Panc1 (cell line): Measurements from ENCODE around the gene CAV3. TPM values are rescaled to one million over a fixed set of nuclear protein-coding genes. Genes with fewer than 3 reads are reported as not detected.

Source experiments
- ATAC-seq: fragments of 200-7000 bp; cut with Tn5 transposase; 2 replicates; pipeline ENCODE4 v1.9.1; 2020; ENCODE audit warnings: mild to moderate bottlenecking, moderate library complexity
- BruUV-seq: library from RNA; stranded (reverse); fragments of 400-500 nt; replicated peaks from 2 replicates; lab custom pipeline; 2021; lab: Mats Ljungman, UMichigan
- CTCF ChIA-PET: fragments of 300-600 bp; sonication (Branson Sonifier 250); formaldehyde crosslinking; loops from one replicate; lab custom pipeline; 2022; ENCODE audit warnings: antibody characterized with exemption; lab: Charles Lee
- POLR2A ChIA-PET: fragments of 300-600 bp; sonication (Branson Sonifier 250); formaldehyde crosslinking; loops from one replicate; lab custom pipeline; 2022; ENCODE audit warnings: antibody characterized with exemption; lab: Charles Lee
- DNase-seq: peaks from one replicate; pipeline ENCODE4 v3.0.0-alpha.2; 2010; ENCODE audit warnings: low read depth, low spot score
- H3K27ac ChIP-seq: 2 replicates; pipeline ENCODE4 v1.5.1; 2011; ENCODE audit warnings: mild to moderate bottlenecking, low read length, inconsistent platforms
- H3K27me3 ChIP-seq: fragments of 200-500 bp; sonication (Bioruptor generic); 2 replicates; pipeline ENCODE4 v1.6.0; 2014; ENCODE audit warnings: low read length, inconsistent platforms; ENCODE audit not compliant: control insufficient read depth, insufficient read depth
- H3K36me3 ChIP-seq: fragments of 200-500 bp; sonication (Bioruptor generic); 2 replicates; pipeline ENCODE4 v1.5.1; 2014; ENCODE audit warnings: inconsistent platforms, mild to moderate bottlenecking, low read length, moderate library complexity; ENCODE audit not compliant: control insufficient read depth, insufficient read depth
- H3K4me1 ChIP-seq: 2 replicates; pipeline ENCODE4 v1.5.1; 2011; ENCODE audit warnings: inconsistent platforms, mild to moderate bottlenecking, low read length, moderate library complexity; ENCODE audit not compliant: control insufficient read depth, insufficient read depth
- H3K4me3 ChIP-seq, 2 experiments: 2 replicates each; pipeline ENCODE4 v1.5.1; 2011 to 2012; ENCODE audit warnings: low read depth in 2 of 2, low read length in 2 of 2, mild to moderate bottlenecking in 2 of 2, inconsistent platforms in 1 of 2, moderate library complexity in 1 of 2
- H3K9me3 ChIP-seq: fragments of 200-500 bp; sonication (Bioruptor generic); 2 replicates; pipeline ENCODE4 v1.5.1; 2014; ENCODE audit warnings: low read depth, mild to moderate bottlenecking, inconsistent platforms, low read length, moderate library complexity; ENCODE audit not compliant: control insufficient read depth, insufficient read depth
- POLR2AphosphoS5 ChIP-seq: IDR thresholded peaks from 2 replicates; pipeline ENCODE4 v1.6.1; 2012; ENCODE audit warnings: mild to moderate bottlenecking, low read depth, low read length, moderate library complexity
- REST ChIP-seq, 2 experiments: IDR thresholded peaks; 2 replicates each; pipeline ENCODE4 v1.6.1; 2011 to 2012; ENCODE audit warnings: low read depth in 2 of 2, control low read depth in 1 of 2, low read length in 1 of 2, mild to moderate bottlenecking in 1 of 2, moderate library complexity in 1 of 2; ENCODE audit not compliant: insufficient read depth in 1 of 2
- TCF7L2 ChIP-seq: IDR thresholded peaks from 2 replicates; pipeline ENCODE4 v1.6.1; 2011; ENCODE audit warnings: mild to moderate bottlenecking, low read depth, low read length, inconsistent platforms
- in situ Hi-C: cut with HindIII; loops from 2 replicates; pipeline ENCODE4 v1.10.0; 2016; ENCODE audit warnings: low sequenced_read_pairs, low pct_unique_long_range_greater_than_20kb
- intact Hi-C: fragments of 100-400 bp; cut with micrococcal nuclease; formaldehyde crosslinking; loops from one replicate; pipeline ENCODE4 v1.10.0; 2022; ENCODE audit not compliant: unreplicated experiment
- total RNA-seq: library from RNA; stranded (reverse); gene quantifications from one replicate; pipeline ENCODE4 v1.2.1, GENCODE V29; 2021; ENCODE audit not compliant: unreplicated experiment
- TF ChIP-seq, protein P1 (sequence below): fragments of 450-650 bp; IDR thresholded peaks from 2 replicates; pipeline ENCODE4 v1.5.1; 2017; ENCODE audit warnings: mild to moderate bottlenecking

CAV3 gene
- total RNA-seq, 1 experiment from 2014 or later = not detected

GRCh38 chr3:8794247-8794646 is 60.6 kb downstream of the CAV3 start:
- CTCF ChIA-PET = no interaction called here

More at GRCh38 chr3:8794247-8794646, 60.6 kb downstream of the CAV3 start:
- POLR2A ChIA-PET = no interaction called here
- no peaks in the 10 kb centered on the region for H3K36me3 ChIP-seq
- no peak overlapping the region for H3K4me3 ChIP-seq
- ATAC-seq (no peak), DNase-seq (no peak)
- H3K4me1 ChIP-seq = no peaks in the 10 kb centered on the region
- no peaks in the 10 kb centered on the region for H3K27me3 ChIP-seq
- H3K27ac ChIP-seq = no peak overlapping the region
- intact Hi-C loops (no loop called here), in situ Hi-C loops (no loop called here)
- TF ChIP-seq POLR2AphosphoS5 = no peak
- no peak for TF ChIP-seq REST (IDR thresholded peaks at IDR 0.05; ENCODE audit: insufficient read depth in 1 of 2, low read depth in 2 of 2, low read length in 1 of 2)
- TF ChIP-seq TCF7L2 = no peak
- TF ChIP-seq, protein P1, sequence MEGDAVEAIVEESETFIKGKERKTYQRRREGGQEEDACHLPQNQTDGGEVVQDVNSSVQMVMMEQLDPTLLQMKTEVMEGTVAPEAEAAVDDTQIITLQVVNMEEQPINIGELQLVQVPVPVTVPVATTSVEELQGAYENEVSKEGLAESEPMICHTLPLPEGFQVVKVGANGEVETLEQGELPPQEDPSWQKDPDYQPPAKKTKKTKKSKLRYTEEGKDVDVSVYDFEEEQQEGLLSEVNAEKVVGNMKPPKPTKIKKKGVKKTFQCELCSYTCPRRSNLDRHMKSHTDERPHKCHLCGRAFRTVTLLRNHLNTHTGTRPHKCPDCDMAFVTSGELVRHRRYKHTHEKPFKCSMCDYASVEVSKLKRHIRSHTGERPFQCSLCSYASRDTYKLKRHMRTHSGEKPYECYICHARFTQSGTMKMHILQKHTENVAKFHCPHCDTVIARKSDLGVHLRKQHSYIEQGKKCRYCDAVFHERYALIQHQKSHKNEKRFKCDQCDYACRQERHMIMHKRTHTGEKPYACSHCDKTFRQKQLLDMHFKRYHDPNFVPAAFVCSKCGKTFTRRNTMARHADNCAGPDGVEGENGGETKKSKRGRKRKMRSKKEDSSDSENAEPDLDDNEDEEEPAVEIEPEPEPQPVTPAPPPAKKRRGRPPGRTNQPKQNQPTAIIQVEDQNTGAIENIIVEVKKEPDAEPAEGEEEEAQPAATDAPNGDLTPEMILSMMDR = no peak
- no peaks in the 10 kb centered on the region for H3K9me3 ChIP-seq
- BruUV-seq = no TSS peak

Other genes starting within 250 kb of the CAV3 start
- gene LMCD1, start 232.0 kb upstream of the CAV3 start, total RNA-seq = 24.8 TPM
- gene SSUH2, start 89.0 kb upstream of the CAV3 start, total RNA-seq = not detected
- 2.7 TPM for gene OXTR, start 35.8 kb downstream of the CAV3 start, total RNA-seq
- 13.8 TPM for gene RAD18, start 229.7 kb downstream of the CAV3 start, total RNA-seq